Astrocyte of the hippocampus (primary cell): ENCODE measurements around the gene SCYL1.
"Not testable (repeated sequence)": the region's sequence is repeated elsewhere in the genome, so short reads cannot be mapped to it uniquely, and the experiment has no call there.

Source experiments
- DNase-seq: peaks from one replicate; pipeline ENCODE4 v3.0.0; 2011; ENCODE audit warnings: low read depth, low spot score

SCYL1 gene

GRCh38 chr11:65553301-65554001, 28.6 kb downstream of the SCYL1 start:
- no peak for DNase-seq

- no peak for DNase-seq
Measured at GRCh38 chr11:65554057-65554818, 29.4 kb downstream of the SCYL1 start.

- no peak for DNase-seq
Measured at GRCh38 chr11:65554842-65555430, 30.1 kb downstream of the SCYL1 start.

- peak; percentile 94 for DNase-seq
Measured at GRCh38 chr11:65555693-65556231, 30.9 kb downstream of the SCYL1 start.

- peak; percentile 20 for DNase-seq
Measured at GRCh38 chr11:65556470-65557279, 31.8 kb downstream of the SCYL1 start.

GRCh38 chr11:65557280-65558001, 32.6 kb downstream of the SCYL1 start:
- peak; percentile 46 for DNase-seq

- peak; percentile 96 for DNase-seq
Measured at GRCh38 chr11:65558002-65558929, 33.4 kb downstream of the SCYL1 start, which contains the start of gene LTBP3. Gene LTBP3 (minus strand): TSS chr11:65558359. CDS start chr11:65557959, 400 bp downstream.

- DNase-seq, result peak; percentile 93
Measured at GRCh38 chr11:65558930-65559509, 34.1 kb downstream of the SCYL1 start.

- peak; percentile 58 for DNase-seq
Measured at GRCh38 chr11:65559535-65559934, 34.7 kb downstream of the SCYL1 start.

GRCh38 chr11:65559951-65560537, 35.2 kb downstream of the SCYL1 start:
- peak; percentile 68 for DNase-seq

GRCh38 chr11:65560555-65561418, 35.9 kb downstream of the SCYL1 start:
- peak; percentile 86 for DNase-seq

- no peak for DNase-seq
Measured at GRCh38 chr11:65562020-65562419, 37.1 kb downstream of the SCYL1 start.

- DNase-seq, result no peak
Measured at GRCh38 chr11:65562788-65563187, 37.9 kb downstream of the SCYL1 start.

- no peak for DNase-seq
Measured at GRCh38 chr11:65563601-65564000, 38.7 kb downstream of the SCYL1 start.

- DNase-seq, result not testable (repeated sequence)
Measured at GRCh38 chr11:65564879-65565559, 40.1 kb downstream of the SCYL1 start.

GRCh38 chr11:65565624-65566453, 41.0 kb downstream of the SCYL1 start:
- DNase-seq, result no peak
